Amniotic stem cell (primary cell): ENCODE data around the gene RNF13.
"Not testable (repeated sequence)": the region's sequence is repeated elsewhere in the genome, so short reads cannot be mapped to it uniquely, and the experiment has no call there.

Source experiments
- DNase-seq: peaks from one replicate; lab custom pipeline; 2025; lab: John Stamatoyannopoulos, UW

Gene RNF13

DNA sequence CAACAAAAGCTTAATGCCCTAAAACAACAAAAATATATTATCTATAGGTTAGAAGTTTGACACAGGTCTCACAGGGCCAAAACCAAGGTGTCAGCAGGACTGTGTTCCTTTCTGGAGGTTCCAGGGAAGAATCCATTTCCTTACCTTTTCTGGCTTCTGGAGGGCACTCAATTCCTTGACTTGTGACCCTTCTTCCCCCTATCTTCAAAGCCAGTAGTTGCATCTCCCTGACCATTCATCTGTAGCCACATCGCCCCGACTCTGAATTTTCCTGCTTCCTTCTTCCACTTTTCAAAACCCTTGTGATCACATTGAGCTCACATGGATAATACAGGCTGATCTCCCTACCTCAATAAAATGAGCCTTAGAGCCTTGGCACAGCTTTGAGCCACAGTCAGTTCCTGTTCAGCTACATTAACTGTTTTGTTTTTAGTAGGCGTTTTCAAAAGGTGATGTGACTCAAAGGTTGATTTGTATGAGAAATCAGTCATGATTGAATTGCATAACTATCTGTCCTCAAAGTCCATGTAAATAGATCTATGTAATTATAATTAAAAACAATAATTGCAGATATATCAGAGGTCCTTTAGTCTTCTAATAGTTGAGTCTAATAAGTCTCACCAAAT, 145.3 kb downstream of the RNF13 start:
- no peak for DNase-seq

DNA sequence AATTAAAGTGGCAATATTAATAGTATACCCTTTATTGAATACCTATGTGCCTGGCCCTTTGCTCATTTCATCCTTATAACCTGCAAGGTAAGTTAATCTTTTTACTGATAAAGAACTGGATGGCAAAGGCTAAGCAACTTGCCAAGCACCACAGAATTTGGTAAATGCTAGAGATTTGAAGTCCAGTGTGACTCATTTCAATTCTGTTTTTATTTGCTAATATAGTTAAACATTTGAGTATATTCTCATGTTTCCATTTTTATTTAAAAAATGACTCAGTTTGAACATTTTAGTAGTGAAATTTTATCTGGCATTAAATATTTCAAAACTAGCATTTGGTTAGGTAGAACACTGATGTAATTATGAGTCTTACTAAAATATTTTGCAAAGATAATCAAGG, 146.4 kb downstream of the RNF13 start:
- DNase-seq = no peak

- DNase-seq = no peak
These were observed 150.5 kb downstream of the RNF13 start for GRCh38 chr3:149963485-149963884.

DNA sequence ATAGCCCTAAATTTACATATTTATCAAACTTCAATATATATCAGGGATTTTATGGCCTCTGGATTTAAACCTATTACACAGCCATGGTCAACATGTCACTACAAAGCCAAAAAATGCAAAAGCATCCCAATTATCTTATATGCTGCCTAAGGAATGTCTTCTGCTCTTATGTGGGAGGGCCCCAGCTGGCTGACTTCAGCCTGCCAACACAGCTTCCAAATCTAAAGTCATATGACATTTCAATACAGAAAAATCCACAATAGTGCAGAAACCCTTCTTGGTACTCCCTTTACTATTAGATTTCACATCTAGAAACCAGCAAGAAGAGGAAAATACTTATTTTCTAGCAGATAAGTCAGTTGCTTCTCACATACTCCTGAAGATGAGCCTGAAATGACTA, 151.3 kb downstream of the RNF13 start:
- no peak for DNase-seq

GRCh38 chr3:149965278-149965677, 152.3 kb downstream of the RNF13 start:
- no peak for DNase-seq

- DNase-seq = no peak
These were observed 154.2 kb downstream of the RNF13 start for GRCh38 chr3:149967086-149967685.

DNA sequence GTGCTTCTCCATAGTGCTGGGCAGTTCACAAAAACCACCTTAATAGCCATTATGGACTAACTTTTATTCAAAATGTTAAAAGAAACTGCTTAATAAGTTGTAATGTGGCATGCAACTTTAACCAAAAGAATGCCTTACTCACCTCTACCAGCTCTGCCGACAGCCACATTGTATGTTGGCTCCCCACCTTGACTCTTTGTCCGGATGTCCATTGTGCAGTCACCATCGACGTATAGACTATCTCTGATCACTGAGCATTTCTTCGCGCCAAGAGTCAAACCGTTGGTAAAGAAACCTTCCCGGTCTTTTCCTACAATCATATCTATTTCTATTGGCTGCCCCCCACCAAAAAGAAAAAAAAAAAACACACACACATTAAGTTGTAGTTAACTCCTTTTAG, 155.2 kb downstream of the RNF13 start:
- DNase-seq = no peak

GRCh38 chr3:149969110-149969939, 156.3 kb downstream of the RNF13 start:
- DNase-seq = peak; percentile 65

DNA sequence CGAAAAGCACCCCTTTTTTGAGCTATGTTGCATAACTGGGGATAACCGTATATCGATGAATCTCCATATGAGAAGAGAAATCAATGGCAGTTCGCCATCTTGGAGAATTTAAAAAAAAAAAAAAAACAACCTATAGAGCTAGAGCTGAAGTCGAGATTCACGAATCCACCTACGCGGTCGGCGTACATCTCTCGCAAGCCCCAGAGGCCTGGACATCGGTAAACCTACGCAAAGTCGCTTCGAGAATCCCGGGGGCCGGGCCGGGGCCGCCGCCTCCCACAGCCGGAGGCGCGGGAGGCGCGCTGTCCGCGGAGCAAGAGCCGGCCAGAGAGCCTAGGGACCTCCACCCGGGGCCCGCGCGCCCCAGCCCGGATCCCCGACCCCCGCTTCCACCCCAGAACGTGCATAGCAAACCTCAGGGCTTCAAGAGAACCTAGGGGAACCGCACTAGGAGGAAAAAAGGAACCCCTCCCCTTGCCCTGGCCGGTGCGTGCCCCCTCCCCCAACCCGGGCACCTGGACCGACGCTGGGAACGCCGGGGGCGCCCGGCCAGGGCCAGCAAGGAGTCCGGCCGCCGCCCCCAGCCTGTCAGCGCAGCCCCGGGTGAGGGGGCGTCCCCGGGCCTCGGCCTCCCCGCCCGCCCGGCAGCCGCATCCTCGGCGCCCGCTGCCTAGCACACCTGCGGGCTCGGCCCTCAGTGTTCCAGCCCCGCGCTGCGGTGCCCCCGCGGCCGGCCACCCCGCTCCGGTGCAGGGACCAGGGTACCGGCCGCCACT, 157.1 kb downstream of the RNF13 start:
- DNase-seq = peak; percentile 74

GRCh38 chr3:149970716-149971402, 157.8 kb downstream of the RNF13 start, which contains the start of gene PFN2:
PFN2 (minus strand) TSS chr3:149970895; CDS start chr3:149970856, 39 bp downstream.
- DNase-seq = peak; percentile 38

DNA sequence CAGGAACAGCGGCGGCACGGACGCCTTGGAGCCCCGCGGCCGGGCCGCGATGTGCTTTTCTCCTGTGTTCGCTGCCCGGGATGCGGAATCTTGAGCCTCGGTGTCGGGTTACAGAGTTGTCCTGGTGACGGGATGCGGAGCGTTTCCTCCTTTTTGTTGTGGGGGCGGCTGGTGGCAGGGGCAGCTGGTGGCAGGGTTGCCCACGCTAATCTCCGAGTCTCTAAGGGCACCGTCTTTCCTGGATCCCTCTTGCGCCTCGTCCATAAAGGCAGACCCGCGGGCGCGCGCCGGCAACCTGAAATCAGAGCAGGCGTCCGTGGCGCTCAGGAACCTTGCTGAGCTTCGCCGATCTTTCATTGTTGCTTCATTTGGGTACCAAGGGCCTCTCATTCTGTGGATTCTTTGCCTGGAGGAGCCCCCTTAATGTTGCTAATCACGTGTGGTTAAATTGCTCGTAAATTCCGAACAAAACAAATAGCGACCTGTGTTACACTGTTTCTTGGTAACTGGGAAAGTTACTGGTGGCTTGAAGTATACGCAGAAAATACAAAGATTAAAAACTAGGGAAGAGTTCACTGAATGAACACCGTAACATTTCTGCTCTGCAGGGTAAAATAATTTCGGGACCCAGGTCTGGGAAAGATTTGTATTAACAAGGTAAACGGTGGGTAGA, 158.5 kb downstream of the RNF13 start:
- peak; percentile 43 for DNase-seq

DNA sequence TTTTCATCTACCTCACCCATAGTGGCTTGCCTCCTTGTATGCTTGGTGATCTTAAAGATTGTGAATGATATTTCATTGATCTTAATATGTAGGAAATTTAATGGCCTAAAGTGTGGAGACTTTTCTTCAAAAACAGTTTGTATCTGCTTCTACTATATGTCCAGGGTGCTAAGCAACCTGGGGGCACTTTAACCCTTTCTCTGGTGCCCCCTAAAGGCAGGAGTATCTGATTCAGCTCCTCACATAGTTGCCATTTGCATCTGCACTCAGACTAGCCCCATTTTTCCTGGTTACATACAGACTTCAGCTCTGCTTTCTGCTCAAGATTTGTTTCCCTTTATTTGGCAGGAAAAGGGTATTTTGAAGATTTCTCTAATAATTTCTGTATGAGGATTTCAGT, 162.9 kb downstream of the RNF13 start:
- DNase-seq = no peak

- DNase-seq = no peak
These were observed 164.4 kb downstream of the RNF13 start for GRCh38 chr3:149977386-149977785.

GRCh38 chr3:149981979-149982378, 169.0 kb downstream of the RNF13 start:
- not testable (repeated sequence) for DNase-seq

GRCh38 chr3:149983053-149983452, 170.0 kb downstream of the RNF13 start:
- not testable (repeated sequence) for DNase-seq

GRCh38 chr3:149983628-149984027, 170.6 kb downstream of the RNF13 start:
- DNase-seq = no peak

GRCh38 chr3:149989307-149989706, 176.3 kb downstream of the RNF13 start:
- DNase-seq = no peak

DNA sequence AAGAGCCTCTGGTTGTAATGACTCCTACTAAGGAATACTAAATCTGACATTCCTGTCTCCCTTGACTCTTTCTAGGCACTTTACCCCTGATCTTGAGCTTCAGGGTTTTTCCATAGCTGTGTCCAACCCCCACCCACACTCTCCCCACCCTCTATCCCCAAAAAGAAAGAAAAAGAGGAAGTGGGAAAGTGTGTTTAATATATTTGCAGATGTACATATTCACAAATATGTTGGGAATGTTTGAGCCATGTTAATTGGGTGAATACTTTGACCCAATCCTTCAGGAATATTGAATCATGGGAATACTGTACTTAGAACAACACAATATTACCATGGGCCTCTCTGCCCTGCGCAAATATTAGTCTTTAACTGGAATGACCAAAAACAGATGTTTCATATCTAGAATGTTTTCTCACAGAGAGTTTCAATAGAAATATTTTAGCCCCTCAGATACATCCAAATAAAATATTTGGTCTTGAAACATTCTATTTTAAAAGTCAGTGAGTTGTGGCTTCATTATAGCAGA, 177.5 kb downstream of the RNF13 start:
- DNase-seq = no peak

DNA sequence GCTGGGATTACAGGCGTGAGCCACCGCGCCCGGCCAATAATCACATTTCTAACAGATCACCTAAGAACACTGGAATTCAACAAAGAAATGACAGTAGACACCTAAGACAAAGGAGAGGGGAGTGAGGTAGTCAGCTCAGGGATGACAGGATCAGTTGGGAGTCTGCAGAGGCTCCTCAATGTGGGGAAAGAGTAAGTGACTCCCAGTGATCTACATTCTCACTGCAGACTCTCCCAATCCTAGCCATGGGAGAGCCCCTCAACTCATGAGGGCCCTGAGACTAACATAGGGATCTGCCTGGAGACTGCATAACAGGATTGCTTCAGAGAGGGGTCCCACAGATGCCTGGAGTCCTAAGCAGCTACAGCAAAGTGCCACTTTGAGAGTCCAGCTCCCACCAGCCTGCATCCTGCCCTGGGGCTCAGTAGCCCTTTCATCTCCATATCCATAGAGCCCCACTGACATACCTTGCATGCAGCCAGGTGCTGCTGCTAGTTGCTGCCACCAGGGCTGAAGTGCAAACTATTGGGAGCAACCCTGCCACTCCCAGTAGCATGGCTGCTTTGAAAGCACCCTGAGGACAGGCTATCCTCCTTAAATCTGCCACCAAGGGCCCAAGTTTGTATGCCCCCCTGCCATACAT, 179.5 kb downstream of the RNF13 start:
- no peak for DNase-seq

- no peak for DNase-seq
These were observed 185.9 kb downstream of the RNF13 start for GRCh38 chr3:149998946-149999345.
